ENCODE results near the gene PLEKHG3. TPM values are rescaled to one million over a fixed set of nuclear protein-coding genes. Genes with fewer than 3 reads are reported as not detected.

PLEKHG3 gene
- total and polyA plus RNA-seq, 4 donors, result 8.4 to 21.3 (median 14.6) TPM

DNA sequence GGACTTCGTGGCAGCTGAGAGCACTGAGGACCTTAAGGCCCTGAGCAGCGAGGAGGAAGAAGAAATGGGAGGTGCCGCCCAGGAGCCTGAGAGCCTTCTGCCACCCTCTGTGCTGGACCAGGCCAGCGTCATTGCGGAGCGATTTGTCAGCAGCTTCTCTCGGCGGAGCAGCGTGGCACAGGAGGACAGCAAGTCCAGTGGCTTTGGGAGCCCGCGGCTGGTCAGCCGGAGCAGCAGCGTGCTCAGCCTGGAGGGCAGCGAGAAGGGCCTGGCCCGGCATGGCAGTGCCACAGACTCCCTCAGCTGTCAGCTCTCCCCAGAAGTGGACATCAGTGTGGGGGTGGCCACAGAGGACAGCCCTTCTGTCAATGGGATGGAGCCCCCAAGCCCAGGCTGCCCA lies 37.0 kb downstream of the PLEKHG3 start:
- WGBS, result 95% methylated on average over 15 of the region's 15 CpGs
- TF ChIP-seq GABPA (IDR thresholded peaks at IDR 0.05 in 1 of 2, conservative IDR thresholded peaks at IDR 0.05 in 1 of 2), result no peak
- TF ChIP-seq FOXA1 (IDR thresholded peaks at IDR 0.05), result no peak
- TF ChIP-seq TAF1 (conservative IDR thresholded peaks at IDR 0.05), result no peak
- no peak for TF ChIP-seq SP1 (IDR thresholded peaks at IDR 0.05)
- no peak for TF ChIP-seq NR2F2 (IDR thresholded peaks at IDR 0.05)
- TF ChIP-seq, protein P1, sequence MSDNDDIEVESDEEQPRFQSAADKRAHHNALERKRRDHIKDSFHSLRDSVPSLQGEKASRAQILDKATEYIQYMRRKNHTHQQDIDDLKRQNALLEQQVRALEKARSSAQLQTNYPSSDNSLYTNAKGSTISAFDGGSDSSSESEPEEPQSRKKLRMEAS (IDR thresholded peaks at IDR 0.05), result no peak
- TF ChIP-seq HNF4G (IDR thresholded peaks at IDR 0.05), result no peak
- TF ChIP-seq, protein P2, sequence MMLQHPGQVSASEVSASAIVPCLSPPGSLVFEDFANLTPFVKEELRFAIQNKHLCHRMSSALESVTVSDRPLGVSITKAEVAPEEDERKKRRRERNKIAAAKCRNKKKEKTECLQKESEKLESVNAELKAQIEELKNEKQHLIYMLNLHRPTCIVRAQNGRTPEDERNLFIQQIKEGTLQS (IDR thresholded peaks at IDR 0.05), result no peak
- TF ChIP-seq, protein P3, sequence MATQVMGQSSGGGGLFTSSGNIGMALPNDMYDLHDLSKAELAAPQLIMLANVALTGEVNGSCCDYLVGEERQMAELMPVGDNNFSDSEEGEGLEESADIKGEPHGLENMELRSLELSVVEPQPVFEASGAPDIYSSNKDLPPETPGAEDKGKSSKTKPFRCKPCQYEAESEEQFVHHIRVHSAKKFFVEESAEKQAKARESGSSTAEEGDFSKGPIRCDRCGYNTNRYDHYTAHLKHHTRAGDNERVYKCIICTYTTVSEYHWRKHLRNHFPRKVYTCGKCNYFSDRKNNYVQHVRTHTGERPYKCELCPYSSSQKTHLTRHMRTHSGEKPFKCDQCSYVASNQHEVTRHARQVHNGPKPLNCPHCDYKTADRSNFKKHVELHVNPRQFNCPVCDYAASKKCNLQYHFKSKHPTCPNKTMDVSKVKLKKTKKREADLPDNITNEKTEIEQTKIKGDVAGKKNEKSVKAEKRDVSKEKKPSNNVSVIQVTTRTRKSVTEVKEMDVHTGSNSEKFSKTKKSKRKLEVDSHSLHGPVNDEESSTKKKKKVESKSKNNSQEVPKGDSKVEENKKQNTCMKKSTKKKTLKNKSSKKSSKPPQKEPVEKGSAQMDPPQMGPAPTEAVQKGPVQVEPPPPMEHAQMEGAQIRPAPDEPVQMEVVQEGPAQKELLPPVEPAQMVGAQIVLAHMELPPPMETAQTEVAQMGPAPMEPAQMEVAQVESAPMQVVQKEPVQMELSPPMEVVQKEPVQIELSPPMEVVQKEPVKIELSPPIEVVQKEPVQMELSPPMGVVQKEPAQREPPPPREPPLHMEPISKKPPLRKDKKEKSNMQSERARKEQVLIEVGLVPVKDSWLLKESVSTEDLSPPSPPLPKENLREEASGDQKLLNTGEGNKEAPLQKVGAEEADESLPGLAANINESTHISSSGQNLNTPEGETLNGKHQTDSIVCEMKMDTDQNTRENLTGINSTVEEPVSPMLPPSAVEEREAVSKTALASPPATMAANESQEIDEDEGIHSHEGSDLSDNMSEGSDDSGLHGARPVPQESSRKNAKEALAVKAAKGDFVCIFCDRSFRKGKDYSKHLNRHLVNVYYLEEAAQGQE (IDR thresholded peaks at IDR 0.05), result no peak
- TF ChIP-seq FOXA2 (IDR thresholded peaks at IDR 0.05), result no peak
- TF ChIP-seq JUND (IDR thresholded peaks at IDR 0.05), result no peak
- Histone ChIP-seq H3K9ac (ENCODE audit: low read depth in 1 of 2, low read length in 2 of 2) (no peak overlapping the region), H3K4me3 (ENCODE audit: low read depth in 1 of 3, low read length in 3 of 3) (no peak overlapping the region), H3K27ac (ENCODE audit: low read depth in 1 of 2, low read length in 2 of 2) (no peak overlapping the region), H3K9me3 (ENCODE audit: control insufficient read depth in 4 of 4, low read length in 3 of 4) (no peaks in the 10 kb centered on the region), H3K27me3 (ENCODE audit: control insufficient read depth in 4 of 4, insufficient read depth in 4 of 4, low read length in 3 of 4) (no peaks in the 10 kb centered on the region), H3K4me1 (ENCODE audit: control insufficient read depth in 4 of 4, insufficient read depth in 4 of 4, low read length in 3 of 4) (peaks cover 0 to 16% (median 4%) of the 10 kb centered on the region in 4 donors), H3K36me3 (ENCODE audit: control insufficient read depth in 4 of 4, insufficient read depth in 3 of 4, low read depth in 1 of 4, low read length in 3 of 4) (peaks cover 11 to 52% (median 38%) of the 10 kb centered on the region in 4 donors)
- DNase-seq (ENCODE audit: low spot score), result no peak

DNA sequence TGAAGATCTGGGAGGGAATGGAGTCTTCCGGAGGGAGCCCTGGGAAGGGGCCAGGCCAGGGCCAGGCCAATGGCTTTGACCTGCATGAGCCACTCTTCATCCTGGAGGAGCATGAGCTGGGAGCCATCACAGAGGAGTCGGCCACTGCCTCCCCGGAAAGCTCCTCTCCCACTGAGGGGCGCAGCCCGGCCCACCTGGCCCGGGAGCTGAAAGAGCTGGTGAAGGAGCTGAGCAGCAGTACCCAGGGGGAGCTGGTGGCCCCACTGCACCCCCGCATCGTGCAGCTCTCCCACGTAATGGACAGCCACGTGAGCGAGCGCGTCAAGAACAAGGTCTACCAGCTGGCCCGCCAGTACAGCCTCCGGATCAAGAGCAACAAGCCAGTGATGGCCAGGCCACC lies 37.7 kb downstream of the PLEKHG3 start:
- Histone ChIP-seq H3K4me1 (ENCODE audit: control insufficient read depth in 4 of 4, insufficient read depth in 4 of 4, low read length in 3 of 4) (peaks cover 0 to 9% (median under 1%) of the 10 kb centered on the region in 4 donors), H3K9ac (ENCODE audit: low read depth in 1 of 2, low read length in 2 of 2) (no peak overlapping the region), H3K27me3 (ENCODE audit: control insufficient read depth in 4 of 4, insufficient read depth in 4 of 4, low read length in 3 of 4) (no peaks in the 10 kb centered on the region), H3K9me3 (ENCODE audit: control insufficient read depth in 4 of 4, low read length in 3 of 4) (no peaks in the 10 kb centered on the region), H3K27ac (ENCODE audit: low read depth in 1 of 2, low read length in 2 of 2) (no peak overlapping the region), H3K36me3 (ENCODE audit: control insufficient read depth in 4 of 4, insufficient read depth in 3 of 4, low read depth in 1 of 4, low read length in 3 of 4) (peaks cover 11 to 54% (median 38%) of the 10 kb centered on the region in 4 donors), H3K4me3 (ENCODE audit: low read depth in 1 of 3, low read length in 3 of 3) (no peak overlapping the region)
- TF ChIP-seq NR2F2 (IDR thresholded peaks at IDR 0.05) (no peak), HNF4A (conservative IDR thresholded peaks at IDR 0.05) (no peak), RAD21 (IDR thresholded peaks at IDR 0.05) (no peak), TAF1 (conservative IDR thresholded peaks at IDR 0.05) (no peak), GABPA (IDR thresholded peaks at IDR 0.05 in 1 of 2, conservative IDR thresholded peaks at IDR 0.05 in 1 of 2) (no peak), RXRA (IDR thresholded peaks at IDR 0.05) (no peak)
- TF ChIP-seq, protein P4, sequence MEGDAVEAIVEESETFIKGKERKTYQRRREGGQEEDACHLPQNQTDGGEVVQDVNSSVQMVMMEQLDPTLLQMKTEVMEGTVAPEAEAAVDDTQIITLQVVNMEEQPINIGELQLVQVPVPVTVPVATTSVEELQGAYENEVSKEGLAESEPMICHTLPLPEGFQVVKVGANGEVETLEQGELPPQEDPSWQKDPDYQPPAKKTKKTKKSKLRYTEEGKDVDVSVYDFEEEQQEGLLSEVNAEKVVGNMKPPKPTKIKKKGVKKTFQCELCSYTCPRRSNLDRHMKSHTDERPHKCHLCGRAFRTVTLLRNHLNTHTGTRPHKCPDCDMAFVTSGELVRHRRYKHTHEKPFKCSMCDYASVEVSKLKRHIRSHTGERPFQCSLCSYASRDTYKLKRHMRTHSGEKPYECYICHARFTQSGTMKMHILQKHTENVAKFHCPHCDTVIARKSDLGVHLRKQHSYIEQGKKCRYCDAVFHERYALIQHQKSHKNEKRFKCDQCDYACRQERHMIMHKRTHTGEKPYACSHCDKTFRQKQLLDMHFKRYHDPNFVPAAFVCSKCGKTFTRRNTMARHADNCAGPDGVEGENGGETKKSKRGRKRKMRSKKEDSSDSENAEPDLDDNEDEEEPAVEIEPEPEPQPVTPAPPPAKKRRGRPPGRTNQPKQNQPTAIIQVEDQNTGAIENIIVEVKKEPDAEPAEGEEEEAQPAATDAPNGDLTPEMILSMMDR (IDR thresholded peaks at IDR 0.05; ENCODE audit: low read depth, low read length, missing input control), result no peak
- TF ChIP-seq, protein P1 (IDR thresholded peaks at IDR 0.05), result no peak
- DNase-seq (ENCODE audit: low spot score), result no peak
- WGBS, result 98% methylated on average over 15 of the region's 15 CpGs

Measured in liver (tissue), 9 donors.